GM21390 (cell line): ENCODE measurements around the gene ADSS1.
A peak's percentile ranks its signal among the peaks of the same experiment; 100 is the strongest.
"Not testable (repeated sequence)": the region's sequence is repeated elsewhere in the genome, so short reads cannot be mapped to it uniquely, and the experiment has no call there.

Source experiments
- ATAC-seq: cut with Tn5 transposase; IDR thresholded peaks from one replicate; pipeline ENCODE4 v1.9.1; 2021; ENCODE audit not compliant: unreplicated experiment

ADSS1 gene

DNA sequence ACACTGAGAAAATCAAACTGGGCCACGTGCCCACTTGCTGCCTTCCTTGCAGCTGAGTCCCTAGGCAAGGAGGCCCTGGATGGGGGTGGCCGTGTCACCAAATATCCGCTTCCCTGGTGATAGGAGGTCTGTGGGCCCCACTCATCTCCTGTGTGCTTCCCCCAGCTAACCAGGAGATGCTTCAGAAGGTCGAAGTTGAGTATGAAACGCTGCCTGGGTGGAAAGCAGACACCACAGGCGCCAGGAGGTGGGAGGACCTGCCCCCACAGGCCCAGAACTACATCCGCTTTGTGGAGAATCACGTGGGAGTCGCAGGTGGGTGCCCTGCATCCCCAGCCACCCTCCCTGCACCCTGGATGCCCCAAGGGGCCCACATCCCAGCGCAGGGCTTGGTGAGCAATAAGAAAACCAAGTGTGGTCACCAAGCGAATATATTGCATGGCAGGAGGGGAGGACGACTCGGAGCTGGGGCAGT, 22.1 kb downstream of the ADSS1 start:
- no peak for ATAC-seq

DNA sequence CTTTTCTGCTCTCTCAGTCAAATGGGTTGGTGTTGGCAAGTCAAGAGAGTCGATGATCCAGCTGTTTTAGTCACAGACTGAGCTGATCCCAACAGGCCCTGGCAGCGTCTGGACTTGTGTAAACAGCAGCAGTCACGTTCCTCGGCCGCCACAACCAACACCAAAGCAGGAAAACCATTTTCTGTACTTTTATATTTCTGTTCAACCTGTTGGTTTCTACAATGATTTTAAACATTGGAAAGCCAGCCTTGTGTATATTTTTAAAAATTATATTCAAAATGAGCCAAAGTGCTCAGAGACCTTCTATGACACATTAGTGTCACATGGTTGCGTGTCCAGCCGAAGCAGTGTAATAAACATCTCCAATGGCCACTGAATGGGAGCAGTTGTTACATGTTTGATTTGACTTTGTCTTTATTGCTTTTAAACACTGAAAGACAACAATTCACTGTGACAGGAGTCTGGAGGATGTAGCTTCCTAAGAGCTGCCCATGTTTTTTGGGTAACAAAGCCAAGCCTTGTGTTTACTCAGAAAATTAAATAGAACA, 23.0 kb downstream of the ADSS1 start:
- no peak for ATAC-seq

DNA sequence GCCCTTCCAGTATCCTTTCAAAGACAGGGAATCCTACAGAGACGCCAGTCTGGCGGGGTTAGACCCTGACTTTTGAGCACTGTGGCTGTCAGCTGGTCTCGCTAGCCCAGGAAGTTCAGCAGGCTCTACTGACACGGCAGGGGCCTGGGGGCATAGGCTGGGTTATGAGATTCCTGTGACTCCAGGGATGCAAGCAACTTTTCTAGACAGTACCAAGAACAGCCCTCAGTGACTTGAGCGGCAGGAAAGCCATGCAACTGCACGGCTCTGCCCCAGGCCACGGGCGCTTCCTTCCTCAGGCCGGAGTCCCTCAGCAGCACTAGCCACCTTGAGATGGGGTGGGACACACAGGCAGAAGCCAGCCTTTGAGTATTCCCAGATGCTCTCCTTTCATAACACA, 23.8 kb downstream of the ADSS1 start:
- ATAC-seq: no peak

DNA sequence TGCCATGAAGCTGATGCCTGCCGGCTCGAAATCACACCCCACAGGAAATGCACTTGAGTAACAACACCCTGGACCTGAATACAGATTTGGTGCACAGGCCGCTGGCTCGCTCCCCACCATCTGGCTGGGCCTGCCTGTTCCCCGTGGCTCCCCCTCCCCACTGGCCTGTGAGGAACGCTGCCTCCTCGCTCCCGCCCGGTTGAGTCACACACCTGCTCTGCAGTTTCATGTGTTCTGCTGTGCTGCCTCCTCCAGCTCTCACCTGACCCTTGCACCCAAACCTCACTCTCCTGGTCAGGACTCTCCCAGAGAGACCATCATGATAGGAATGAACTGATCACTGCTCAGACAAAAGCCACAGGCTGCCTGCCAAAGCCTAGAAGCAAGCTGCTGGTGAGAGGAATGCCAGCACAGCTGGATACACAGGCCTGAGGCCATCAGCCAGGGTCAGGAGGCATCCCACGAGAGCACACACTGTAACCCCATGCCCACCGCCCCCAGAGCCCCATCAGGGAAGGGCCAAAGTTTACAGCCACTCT, 25.2 kb downstream of the ADSS1 start:
- ATAC-seq: no peak

DNA sequence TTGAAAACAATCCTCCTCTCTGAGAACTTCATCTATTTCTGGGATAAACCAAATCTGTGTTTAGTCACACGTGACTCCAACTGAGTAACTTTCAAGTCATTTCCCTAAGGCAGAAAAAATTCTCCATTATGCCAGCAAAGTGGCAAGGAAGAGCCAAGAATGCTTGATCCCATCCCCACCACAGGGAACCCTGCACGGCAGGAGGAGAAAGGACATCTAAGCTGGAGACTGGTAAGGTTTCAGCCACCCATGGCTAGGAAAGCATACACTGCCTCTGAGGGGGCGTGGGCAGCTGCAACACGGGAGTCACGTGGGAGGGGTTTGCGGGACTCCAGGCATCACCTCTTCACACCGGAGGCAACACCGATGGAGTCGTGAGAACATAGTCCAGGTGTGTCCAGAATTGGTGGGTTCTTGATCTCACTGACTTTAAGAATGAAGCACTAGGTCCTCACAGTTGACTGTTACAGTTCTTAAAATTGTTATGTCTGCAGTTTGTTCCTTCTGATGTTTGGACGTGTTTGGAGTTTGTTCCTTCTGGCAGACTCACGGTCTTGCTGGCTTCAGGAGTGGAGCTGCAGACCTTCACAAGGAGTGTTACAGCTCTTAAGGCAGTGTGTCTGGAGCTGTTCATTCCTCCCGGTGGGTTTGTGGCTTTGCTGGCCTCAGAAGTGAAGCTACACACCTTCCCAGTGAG, 26.2 kb downstream of the ADSS1 start:
- no peak for ATAC-seq

DNA sequence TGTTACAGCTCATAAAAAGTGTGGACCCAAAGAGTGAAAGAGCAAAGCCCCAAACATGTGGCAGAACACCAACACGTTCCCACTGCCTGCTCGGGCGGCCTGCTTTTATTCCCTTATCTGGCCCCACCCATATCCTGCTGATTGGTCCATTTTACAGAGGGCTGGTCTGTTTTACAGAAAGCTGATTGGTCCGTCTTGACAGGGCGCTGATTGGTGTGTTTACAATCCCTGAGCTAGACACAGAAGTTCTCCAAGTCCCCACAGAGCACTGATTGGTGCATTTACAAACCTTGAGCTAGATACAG, 26.7 kb downstream of the ADSS1 start:
- ATAC-seq: not testable (repeated sequence)

DNA sequence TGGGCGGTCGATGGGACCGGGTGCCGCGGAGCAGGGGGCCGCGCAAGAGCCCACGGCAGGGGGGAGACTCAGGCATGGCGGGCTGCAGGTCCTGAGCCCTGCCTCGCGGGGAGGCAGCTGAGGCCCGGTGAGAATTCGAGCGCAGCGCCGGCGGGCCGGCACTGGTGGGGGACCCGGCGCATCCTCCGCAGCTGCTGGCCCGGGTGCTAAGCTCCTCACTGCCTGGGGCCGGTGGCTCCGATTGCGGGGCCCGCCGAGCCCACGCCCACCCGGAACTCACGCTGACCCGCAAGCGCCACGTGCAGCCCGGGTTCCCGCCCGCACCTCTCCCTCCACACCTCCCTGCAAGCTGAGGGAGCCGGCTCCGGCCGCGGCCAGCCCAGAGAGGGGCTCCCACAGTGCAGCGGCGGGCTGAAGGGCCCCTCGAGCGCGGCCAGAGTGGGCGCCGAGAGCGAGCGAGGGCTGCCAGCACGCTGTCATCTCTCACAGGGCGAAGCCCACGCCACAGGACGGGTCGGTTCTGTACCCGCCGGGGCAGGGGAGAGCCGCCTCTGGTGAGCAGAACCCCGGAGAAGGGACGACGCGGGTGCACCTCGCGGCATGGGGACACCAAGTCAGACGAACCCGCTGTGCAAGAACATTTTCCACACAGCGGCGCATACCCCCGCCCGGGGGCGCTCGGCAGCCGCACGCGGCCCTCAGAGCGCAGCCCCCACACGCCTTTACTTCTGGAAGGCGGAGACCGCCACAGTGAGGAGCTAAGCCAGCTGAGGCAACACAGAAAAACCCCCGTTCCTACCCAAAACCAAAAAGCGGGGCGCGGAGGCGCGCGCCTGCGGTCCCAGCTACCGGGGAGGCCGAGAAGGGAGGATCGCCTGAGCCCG, 27.8 kb downstream of the ADSS1 start:
- no peak for ATAC-seq

DNA sequence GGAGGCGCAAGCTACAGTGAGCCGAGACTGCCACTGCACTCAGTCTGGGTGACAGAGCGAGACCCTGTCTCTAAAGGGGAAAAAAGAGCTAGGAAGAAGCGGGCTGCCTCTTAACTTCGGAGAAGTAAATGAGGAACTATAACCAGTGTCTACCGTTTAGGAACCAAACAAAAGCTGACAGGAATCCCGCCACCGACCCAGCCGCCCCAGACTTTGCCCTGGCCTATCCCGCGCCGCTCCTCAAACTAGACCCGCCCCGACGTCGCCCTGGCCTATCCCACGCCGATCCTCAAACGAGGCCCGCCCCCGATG, 28.4 kb downstream of the ADSS1 start:
- ATAC-seq: peak; percentile 2

DNA sequence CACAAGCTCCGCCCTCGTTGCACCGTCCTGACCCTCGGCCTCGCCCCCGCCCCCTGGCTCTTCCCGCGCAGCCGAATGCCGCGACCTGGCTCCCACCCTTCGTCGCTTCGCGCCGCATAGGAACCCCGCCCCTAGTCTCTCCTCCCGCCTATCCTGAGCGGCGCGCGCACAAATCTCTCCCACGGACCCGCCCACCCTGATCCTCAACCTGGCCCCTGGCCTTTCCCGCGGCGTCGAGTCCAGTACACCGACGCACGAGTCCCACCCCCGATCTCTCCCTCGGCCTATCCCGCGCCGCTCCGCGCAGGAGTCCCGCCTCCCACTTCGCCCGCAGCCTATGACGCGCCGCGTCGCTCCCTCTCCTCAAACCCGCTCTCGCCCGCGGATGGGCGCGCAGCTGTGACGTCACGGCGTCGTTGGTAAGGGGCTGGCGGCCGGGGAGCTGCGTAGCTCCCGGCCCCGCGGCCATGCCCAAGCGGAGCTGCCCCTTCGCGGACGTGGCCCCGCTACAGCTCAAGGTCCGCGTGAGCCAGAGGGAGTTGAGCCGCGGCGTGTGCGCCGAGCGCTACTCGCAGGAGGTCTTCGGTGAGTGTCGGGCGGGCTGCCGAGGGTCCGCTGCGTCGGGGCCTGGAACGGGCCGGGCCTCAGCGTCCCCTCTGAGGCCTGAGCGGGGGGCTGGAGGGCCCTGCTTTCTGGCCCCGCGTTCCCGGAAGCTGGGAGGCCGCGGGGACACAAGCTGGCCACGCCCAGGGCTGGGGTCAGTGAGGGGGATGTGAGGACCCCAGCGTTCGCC, 28.9 kb downstream of the ADSS1 start, which contains the start of gene SIVA1:
TSS of gene SIVA1 (plus strand) at position 413 of the 793 bp plus-strand sequence. CDS start at position 468, 55 bp downstream.
- peak; percentile 91 for ATAC-seq

DNA sequence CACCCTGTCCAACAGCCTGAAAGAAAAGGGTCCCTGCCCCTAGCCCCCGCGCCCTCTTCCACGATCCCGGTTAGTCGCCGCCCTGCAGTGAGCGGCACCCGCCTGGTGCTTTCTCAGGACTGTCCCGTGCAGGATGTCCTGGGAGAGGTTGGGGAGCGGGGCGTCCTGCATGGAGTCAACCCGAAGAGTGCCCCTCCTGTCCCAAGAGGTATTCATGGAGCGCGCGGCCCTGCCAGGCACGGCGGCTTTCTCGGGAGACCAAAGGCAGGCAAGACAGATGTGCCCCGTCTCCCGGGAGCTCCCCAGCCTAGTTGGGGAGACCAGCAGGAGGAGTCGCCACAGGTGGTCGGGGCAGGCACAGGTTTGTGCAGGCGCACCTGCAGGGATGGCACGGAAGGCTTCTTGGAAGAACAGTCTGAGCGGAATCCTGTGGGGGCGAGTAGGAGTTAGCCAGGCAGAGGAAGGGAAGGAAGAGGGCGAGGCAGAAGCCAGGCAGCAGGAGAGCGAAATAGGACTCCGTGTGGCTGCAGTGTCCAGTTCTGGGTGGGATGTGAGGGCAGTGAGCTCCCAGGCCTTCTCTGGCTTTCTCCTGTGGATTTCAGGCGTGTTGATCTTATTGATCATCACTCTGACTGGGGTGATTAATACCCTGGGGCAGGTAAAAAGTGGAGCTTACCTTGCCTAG, 29.6 kb downstream of the ADSS1 start:
- no peak for ATAC-seq

DNA sequence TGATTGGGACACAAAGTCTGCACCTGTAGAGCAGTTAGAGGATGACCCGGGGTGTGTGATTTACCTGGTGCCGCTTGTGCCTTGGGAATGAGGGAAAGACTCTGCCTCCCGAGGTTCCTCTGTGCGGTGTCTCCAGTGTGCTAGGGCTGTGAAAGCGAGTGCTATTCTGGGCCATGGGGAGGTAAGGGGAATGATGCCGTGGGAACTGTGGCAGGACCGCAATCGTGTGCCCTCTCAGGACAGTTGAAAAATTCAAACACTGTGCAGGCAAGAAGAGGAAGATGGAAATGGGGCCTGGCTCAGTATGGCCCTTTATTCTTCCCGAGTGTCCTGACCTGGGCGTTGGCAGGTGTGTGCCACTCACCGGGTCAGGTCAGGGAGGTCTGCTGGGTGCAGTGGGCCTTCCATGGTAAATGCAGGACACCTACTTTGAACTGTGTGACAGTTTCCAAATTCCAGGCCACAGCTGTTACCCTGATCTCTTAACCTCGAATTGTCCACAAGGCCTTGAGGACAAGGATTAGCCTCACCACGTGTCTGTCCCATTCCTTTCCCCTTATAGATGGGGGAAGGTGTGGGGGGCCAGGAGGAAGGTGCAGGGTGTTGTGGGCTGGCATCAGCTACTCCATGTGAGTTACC, 30.3 kb downstream of the ADSS1 start:
- ATAC-seq: no peak

DNA sequence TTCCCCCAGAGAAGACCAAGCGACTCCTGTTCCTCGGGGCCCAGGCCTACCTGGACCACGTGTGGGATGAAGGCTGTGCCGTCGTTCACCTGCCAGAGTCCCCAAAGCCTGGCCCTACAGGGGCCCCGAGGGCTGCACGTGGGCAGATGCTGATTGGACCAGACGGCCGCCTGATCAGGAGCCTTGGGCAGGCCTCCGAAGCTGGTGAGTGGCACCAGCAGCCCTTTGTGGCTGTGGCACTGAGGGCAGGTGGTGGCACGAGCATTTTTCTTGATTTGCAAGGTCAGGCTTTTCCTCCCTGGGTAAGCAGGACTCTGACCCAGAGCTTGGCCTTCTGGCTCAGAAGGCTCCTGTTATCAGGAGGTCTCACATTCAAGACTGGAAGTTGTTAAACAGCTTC, 31.6 kb downstream of the ADSS1 start:
- ATAC-seq: no peak

DNA sequence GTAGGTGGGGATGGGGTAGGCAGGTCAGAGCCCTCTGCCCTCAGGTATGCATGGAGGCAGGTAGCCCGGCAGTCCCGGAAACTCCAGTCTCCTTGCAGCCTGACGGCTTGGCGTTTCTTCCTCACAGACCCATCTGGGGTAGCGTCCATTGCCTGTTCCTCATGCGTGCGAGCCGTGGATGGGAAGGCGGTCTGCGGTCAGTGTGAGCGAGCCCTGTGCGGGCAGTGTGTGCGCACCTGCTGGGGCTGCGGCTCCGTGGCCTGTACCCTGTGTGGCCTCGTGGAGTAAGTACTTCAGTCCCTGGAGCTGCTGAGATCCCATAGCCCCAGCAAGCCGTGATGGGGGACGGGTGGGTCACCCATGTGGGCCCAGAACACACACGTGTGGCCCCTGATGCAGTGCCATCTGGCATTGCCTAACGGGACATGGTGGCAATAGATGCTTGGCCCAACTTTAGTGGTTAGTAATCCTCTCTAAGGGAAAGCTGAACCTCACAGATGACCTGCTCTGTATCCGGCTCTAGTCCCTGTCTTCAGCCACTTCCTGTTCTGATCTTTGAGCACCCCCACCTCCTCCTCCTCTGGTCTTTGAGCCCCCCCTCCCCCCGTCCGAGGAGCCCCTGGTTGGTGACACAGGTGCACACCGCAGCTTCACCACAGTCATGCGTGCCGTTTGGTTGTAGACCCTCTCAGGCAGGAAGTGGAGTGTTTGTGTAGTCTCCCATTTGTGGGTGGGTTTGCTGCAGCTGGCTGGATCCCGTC, 32.6 kb downstream of the ADSS1 start:
- ATAC-seq: no peak

DNA sequence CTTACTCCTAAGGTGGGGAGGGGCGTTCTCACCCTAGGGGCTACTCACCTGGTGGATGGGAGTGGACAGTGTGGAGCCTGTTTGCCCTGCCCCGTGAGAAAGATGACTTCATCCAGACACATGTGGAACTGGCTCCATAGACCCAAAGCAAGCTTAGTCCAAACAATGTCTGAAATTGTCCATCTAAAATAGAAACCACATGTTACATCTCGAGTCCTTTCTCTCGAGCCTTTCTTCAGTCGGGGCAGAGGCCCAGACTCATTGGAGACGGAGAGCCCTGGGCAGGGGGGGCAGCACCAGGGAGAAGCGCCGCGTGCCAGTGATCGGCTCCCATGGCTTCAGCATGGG, 33.2 kb downstream of the ADSS1 start:
- no peak for ATAC-seq

DNA sequence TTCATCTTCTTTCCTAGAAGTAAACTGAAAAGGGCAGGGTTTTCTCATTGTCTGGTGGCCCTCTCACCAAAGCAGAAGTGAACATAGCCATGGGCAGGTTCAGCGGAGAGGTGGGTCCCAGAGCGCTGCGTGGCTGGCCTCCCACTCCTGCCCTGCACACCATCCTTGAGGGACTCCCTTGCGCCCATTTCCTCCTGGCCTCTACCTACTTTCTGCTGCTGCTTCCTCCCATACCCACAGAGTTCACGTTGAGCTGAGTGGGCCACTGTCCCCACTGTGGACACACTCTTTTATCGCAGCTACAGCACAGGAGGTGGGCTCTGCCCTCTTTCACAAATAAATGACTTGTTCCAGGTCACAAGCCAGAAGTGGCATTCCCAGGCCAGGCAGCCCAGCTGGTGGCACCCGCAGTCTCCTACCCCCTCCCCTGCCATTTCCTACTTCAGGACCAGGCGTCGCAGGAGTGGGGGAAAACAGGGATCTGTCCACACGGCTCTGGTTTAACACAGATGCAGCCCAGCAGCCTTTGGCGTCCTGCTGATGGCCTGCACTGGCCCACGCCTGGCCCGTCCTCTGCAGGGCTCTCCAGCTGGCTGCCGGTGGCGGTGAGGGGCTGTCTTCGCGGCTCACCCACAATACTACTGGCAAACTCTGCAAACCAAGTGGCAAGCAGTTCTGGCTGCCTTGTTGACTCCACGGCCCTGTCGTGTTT, 33.8 kb downstream of the ADSS1 start:
- no peak for ATAC-seq

DNA sequence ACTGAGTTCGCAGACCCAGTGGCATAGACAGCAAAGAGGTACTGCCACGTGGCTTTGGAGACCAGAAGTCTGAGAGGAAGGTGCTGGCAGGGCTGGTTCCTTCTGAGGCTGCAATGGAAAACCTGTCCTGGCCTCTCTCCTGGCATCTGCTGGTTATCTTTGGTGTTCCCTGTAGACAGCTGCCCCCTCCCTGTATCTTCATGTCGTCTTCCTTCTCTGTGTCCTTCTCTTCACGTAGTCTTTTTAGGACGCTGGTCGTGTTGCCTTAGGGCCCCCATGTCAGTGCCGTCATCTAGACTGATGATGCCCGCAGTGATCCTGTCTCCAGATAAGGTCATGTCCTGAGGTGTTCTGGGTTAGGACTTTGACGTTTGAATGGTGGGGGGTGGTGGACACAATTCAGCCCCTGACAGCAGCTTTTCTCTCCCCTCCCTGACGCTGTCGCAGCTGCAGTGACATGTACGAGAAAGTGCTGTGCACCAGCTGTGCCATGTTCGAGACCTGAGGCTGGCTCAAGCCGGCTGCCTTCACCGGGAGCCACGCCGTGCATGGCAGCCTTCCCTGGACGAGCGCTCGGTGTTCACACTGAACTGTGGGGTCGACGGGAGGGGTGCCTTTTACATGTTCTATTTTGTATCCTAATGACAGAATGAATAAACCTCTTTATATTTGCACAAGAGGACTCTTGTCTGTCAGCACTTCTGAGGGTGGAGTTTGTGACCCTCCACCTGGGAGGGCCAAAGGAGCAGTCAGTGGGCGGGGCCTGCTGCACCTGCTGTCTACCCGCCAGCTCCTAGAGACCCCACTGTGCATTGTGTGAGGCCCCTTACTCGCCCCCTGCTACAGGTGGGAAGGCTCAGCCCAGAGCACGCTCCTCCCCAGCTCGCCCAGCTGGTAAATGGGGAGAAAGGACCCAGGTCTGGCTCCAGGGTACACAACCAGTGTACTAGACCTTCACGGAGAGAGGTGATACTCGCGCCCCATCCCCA, 35.2 kb downstream of the ADSS1 start:
- no peak for ATAC-seq

DNA sequence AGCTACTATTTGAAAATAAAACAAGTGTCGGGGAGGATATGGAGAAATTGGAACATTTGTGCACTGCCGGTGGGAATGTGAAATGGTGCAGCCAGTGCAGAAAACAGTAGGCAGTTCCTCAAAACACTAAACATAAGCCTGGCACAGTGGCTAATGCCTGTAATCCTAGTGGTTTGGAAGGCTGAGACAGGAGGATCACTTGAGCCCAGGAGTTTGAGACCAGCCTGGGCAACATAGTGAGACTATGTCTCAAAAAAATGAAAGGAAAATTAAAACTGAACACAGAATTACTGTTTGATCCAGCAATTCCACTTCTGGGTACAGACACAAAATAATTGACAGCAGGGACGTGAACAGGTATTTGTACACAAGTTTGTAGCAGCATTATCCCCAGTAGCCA, 41.5 kb downstream of the ADSS1 start:
- no peak for ATAC-seq
